SK-N-SH treated with all-trans-retinoic acid at 6 μM for 48 hours (cell line): ENCODE measurements around the gene SIRT1.

ENCODE experiments used
- ATAC-seq: fragments of 200-7000 bp; cut with Tn5 transposase; 3 replicates; pipeline ENCODE4 v1.9.1; 2020; ENCODE audit warnings: mild to moderate bottlenecking, moderate library complexity
- BACH2 ChIP-seq: fragments of 250-450 bp; sonication (Bioruptor Pico); IDR thresholded peaks from 2 replicates; pipeline ENCODE4 v1.9.0; 2021; ENCODE audit warnings: mild to moderate bottlenecking, borderline replicate concordance
- CREB5 ChIP-seq: fragments of 250-450 bp; sonication (Bioruptor Pico); IDR thresholded peaks from 2 replicates; pipeline ENCODE4 v1.5.1; 2020; ENCODE audit warnings: low read depth, mild to moderate bottlenecking, moderate library complexity
- CSDC2 ChIP-seq: fragments of 250-450 bp; sonication (Bioruptor Pico); IDR thresholded peaks from 2 replicates; pipeline ENCODE4 v1.5.0; 2020; ENCODE audit warnings: mild to moderate bottlenecking, moderate library complexity
- CSRNP3 ChIP-seq: fragments of 250-450 bp; sonication (Bioruptor Pico); IDR thresholded peaks from 2 replicates; pipeline ENCODE4 v1.5.1; 2021; ENCODE audit warnings: mild to moderate bottlenecking, moderate library complexity
- ESRRG ChIP-seq: fragments of 250-450 bp; sonication (Bioruptor Pico); IDR thresholded peaks from 2 replicates; pipeline ENCODE4 v1.6.1; 2021; ENCODE audit warnings: mild to moderate bottlenecking
- OSR1 ChIP-seq: fragments of 250-450 bp; sonication (Bioruptor Pico); IDR thresholded peaks from 2 replicates; pipeline ENCODE4 v1.8.0; 2022; ENCODE audit warnings: moderate library complexity, mild to moderate bottlenecking, inconsistent platforms
- PATZ1 ChIP-seq: fragments of 250-450 bp; sonication (Bioruptor Pico); IDR thresholded peaks from 2 replicates; pipeline ENCODE4 v1.8.0; 2020; ENCODE audit warnings: mild to moderate bottlenecking, moderate library complexity, borderline replicate concordance
- POU6F1 ChIP-seq: fragments of 250-450 bp; sonication (Bioruptor Pico); IDR thresholded peaks from 2 replicates; pipeline ENCODE4 v1.8.0; 2021; ENCODE audit warnings: low read depth, mild to moderate bottlenecking, moderate library complexity, borderline replicate concordance
- PPARA ChIP-seq: fragments of 250-450 bp; sonication (Bioruptor Pico); IDR thresholded peaks from 2 replicates; pipeline ENCODE4 v1.5.0; 2020; ENCODE audit warnings: mild to moderate bottlenecking, borderline replicate concordance
- RARB ChIP-seq: fragments of 250-450 bp; sonication (Bioruptor Pico); IDR thresholded peaks from 2 replicates; pipeline ENCODE4 v1.8.0; 2021; ENCODE audit warnings: mild to moderate bottlenecking, moderate library complexity
- TCF4 ChIP-seq: fragments of 250-450 bp; sonication (Bioruptor Pico); IDR thresholded peaks from 2 replicates; pipeline ENCODE4 v1.8.0; 2021; ENCODE audit warnings: mild to moderate bottlenecking, moderate library complexity, borderline replicate concordance
- TOX ChIP-seq: fragments of 250-450 bp; sonication (Bioruptor Pico); IDR thresholded peaks from 2 replicates; pipeline ENCODE4 v1.8.0; 2021; ENCODE audit warnings: mild to moderate bottlenecking, moderate library complexity, borderline replicate concordance
- TSHZ2 ChIP-seq: fragments of 250-450 bp; sonication (Bioruptor Pico); IDR thresholded peaks from 2 replicates; pipeline ENCODE4 v1.5.0; 2020; ENCODE audit warnings: mild to moderate bottlenecking, moderate library complexity
- ZC3H10 ChIP-seq: fragments of 250-450 bp; sonication (Bioruptor Pico); IDR thresholded peaks from 2 replicates; pipeline ENCODE4 v1.5.1; 2021; ENCODE audit warnings: mild to moderate bottlenecking, moderate library complexity
- ZNF565 ChIP-seq: fragments of 450-650 bp; formaldehyde crosslinking; conservative IDR thresholded peaks from 2 replicates; pipeline ENCODE4 v1.5.0; 2020; ENCODE audit warnings: low read depth, mild to moderate bottlenecking, moderate library complexity
- ZNF70 ChIP-seq: fragments of 450-650 bp; formaldehyde crosslinking; IDR thresholded peaks from 2 replicates; pipeline ENCODE4 v1.5.0; 2020; ENCODE audit warnings: mild to moderate bottlenecking, moderate library complexity

SIRT1 gene

GRCh38 chr10:67883710-67884312 lies 645 bp upstream of the SIRT1 start:
- peak; percentile 30; the same call in 2 of the 3 replicates for ATAC-seq
- no peak for TF ChIP-seq ZC3H10 (CRISPR knock-in tag)
- TF ChIP-seq BACH2 (CRISPR knock-in tag) = no peak

GRCh38 chr10:67884842-67885670 lies 600 bp downstream of the SIRT1 start:
- peak; percentile 82 for ATAC-seq
- TF ChIP-seq ZC3H10 (CRISPR knock-in tag) = no peak
- no peak for TF ChIP-seq PPARA (CRISPR knock-in tag)
- no peak for TF ChIP-seq CSRNP3
- TF ChIP-seq TSHZ2 (CRISPR knock-in tag) = no peak
- TF ChIP-seq ZNF565 (CRISPR knock-in tag) = no peak
- TF ChIP-seq TCF4 (CRISPR knock-in tag) = no peak
- TF ChIP-seq CSDC2 (CRISPR knock-in tag) = no peak
- TF ChIP-seq ESRRG (CRISPR knock-in tag) = no peak
- TF ChIP-seq RARB (CRISPR knock-in tag) = no peak
- no peak for TF ChIP-seq BACH2 (CRISPR knock-in tag)
- no peak for TF ChIP-seq ZNF70
- TF ChIP-seq CREB5 (CRISPR knock-in tag) = no peak
- TF ChIP-seq, all 23 proteins: peak for 0

- ATAC-seq = no peak
- TF ChIP-seq PATZ1 (CRISPR knock-in tag) = no peak
- TF ChIP-seq, all 23 proteins: peak for 0
Measured at GRCh38 chr10:67893637-67894036, 9.2 kb downstream of the SIRT1 start.

- ATAC-seq = no peak
- TF ChIP-seq TCF4 (CRISPR knock-in tag) = no peak
- no peak for TF ChIP-seq OSR1 (CRISPR knock-in tag)
- no peak for TF ChIP-seq ZNF565 (CRISPR knock-in tag)
- TF ChIP-seq TOX (CRISPR knock-in tag) = no peak
- TF ChIP-seq PATZ1 (CRISPR knock-in tag) = no peak
- no peak for TF ChIP-seq CSRNP3
- no peak for TF ChIP-seq CREB5 (CRISPR knock-in tag)
- TF ChIP-seq CSDC2 (CRISPR knock-in tag) = no peak
- TF ChIP-seq ZNF70 = no peak
- TF ChIP-seq BACH2 (CRISPR knock-in tag) = no peak
- TF ChIP-seq POU6F1 (CRISPR knock-in tag) = no peak
Measured at GRCh38 chr10:67903581-67903980, 19.1 kb downstream of the SIRT1 start.
